Tibial nerve (tissue), 4 donors: ENCODE data around the gene SH3RF3.

ENCODE experiments used
- CTCF ChIP-seq, 5 experiments: fragments of 200-600 bp in 3 of 5; fragments of 450-650 bp in 2 of 5; sonication (generic) in 3 of 5; IDR thresholded peaks; one replicate each; pipeline ENCODE4 v1.5.1; 2016 to 2019; ENCODE audit warnings: antibody characterized with exemption in 5 of 5, mild to moderate bottlenecking in 3 of 5, moderate library complexity in 2 of 5
- EP300 ChIP-seq, 2 donors: sonication (generic); formaldehyde crosslinking; IDR thresholded peaks; one replicate each; pipeline ENCODE4 v1.6.1; 2017; ENCODE audit warnings: antibody characterized with exemption in 2 of 2, mild to moderate bottlenecking in 1 of 2
- POLR2A ChIP-seq, 2 donors: fragments of 450-650 bp; IDR thresholded peaks; one replicate each; pipeline ENCODE4 v1.6.1; 2017; ENCODE audit warnings: antibody characterized with exemption in 2 of 2, mild to moderate bottlenecking in 2 of 2, moderate library complexity in 2 of 2

GRCh38 chr2:109144721-109145120, 15.7 kb downstream of the SH3RF3 start:
- TF ChIP-seq EP300 (IDR thresholded peaks at IDR 0.05) (no peak), CTCF (IDR thresholded peaks at IDR 0.05) (no peak), POLR2A (IDR thresholded peaks at IDR 0.05) (no peak)
